Natural killer cell (primary cell): ENCODE results near the gene NAT16. TPM values are rescaled to one million over a fixed set of nuclear protein-coding genes. Genes with fewer than 3 reads are reported as not detected.

ENCODE experiments used
- ATAC-seq, 3 donors: fragments of 150-1000 bp in 2 of 3; fragments of 200-7000 bp in 1 of 3; cut with Tn5 transposase; 1 replicate in 1 of 3; 2 replicates in 2 of 3; pipeline ENCODE4 v1.10.0; 2021; ENCODE audit warnings: mild to moderate bottlenecking in 2 of 3, moderate library complexity in 2 of 3
- DNase-seq, 2 donors: peaks; one replicate each; pipeline versions ENCODE4 v3.0.0 to v3.0.0-alpha.2; 2013 to 2021; ENCODE audit warnings: mixed read lengths in 1 of 2
- H3K27ac ChIP-seq: one replicate; pipeline ENCODE4 v1.5.1; 2013; ENCODE audit warnings: mild to moderate bottlenecking, low read length
- H3K27me3 ChIP-seq: one replicate; pipeline ENCODE4 v1.6.1; 2013; ENCODE audit warnings: low read length; ENCODE audit not compliant: control insufficient read depth, insufficient read depth
- H3K36me3 ChIP-seq: one replicate; pipeline ENCODE4 v1.6.1; 2013; ENCODE audit warnings: low read length; ENCODE audit not compliant: control insufficient read depth, insufficient read depth
- H3K4me1 ChIP-seq: one replicate; pipeline ENCODE4 v1.6.1; 2013; ENCODE audit warnings: low read length; ENCODE audit not compliant: control insufficient read depth, insufficient read depth
- H3K4me3 ChIP-seq: one replicate; pipeline ENCODE4 v1.5.1; 2013; ENCODE audit warnings: low read length
- H3K9me3 ChIP-seq: one replicate; pipeline ENCODE4 v1.6.1; 2013; ENCODE audit warnings: low read length; ENCODE audit not compliant: control insufficient read depth, insufficient read depth
- H3K27ac Mint-ChIP-seq, 2 donors: one replicate each; pipeline ENCODE4 v1.8.0; 2022; ENCODE audit warnings: mild to moderate bottlenecking in 2 of 2, mixed read lengths in 2 of 2, moderate library complexity in 1 of 2
- H3K27me3 Mint-ChIP-seq, 2 donors: one replicate each; pipeline ENCODE4 v1.8.0; 2022; ENCODE audit warnings: low read depth in 2 of 2, mixed read lengths in 2 of 2
- H3K36me3 Mint-ChIP-seq: one replicate; pipeline ENCODE4 v1.8.0; 2022; ENCODE audit warnings: mixed read lengths
- H3K4me1 Mint-ChIP-seq, 2 donors: one replicate each; pipeline ENCODE4 v1.8.0; 2022; ENCODE audit warnings: mixed read lengths in 2 of 2
- H3K4me3 Mint-ChIP-seq: one replicate; pipeline ENCODE4 v1.8.0; 2022; ENCODE audit warnings: mild to moderate bottlenecking, moderate library complexity, mixed read lengths
- H3K9me3 Mint-ChIP-seq, 2 donors: one replicate each; pipeline ENCODE4 v1.8.0; 2022; ENCODE audit warnings: mixed read lengths in 2 of 2
- WGBS: methylation state at CpG from one replicate; pipeline ENCODE4 v1.1.7; 2013; ENCODE audit warnings: missing lambda C conversion rate; ENCODE audit not compliant: insufficient coverage; 5-methylcytosine and 5-hydroxymethylcytosine counted together
- intact Hi-C: fragments of 100-400 bp; cut with micrococcal nuclease; formaldehyde crosslinking; loops from one replicate; pipeline ENCODE4 v1.14.2; 2022
- total RNA-seq, 4 donors: library from RNA; stranded (reverse); fragments of 120-200 nt in 1 of 4; gene quantifications; one replicate each; pipeline versions ENCODE4 v1.2.3 to v1.2.4, GENCODE V29; 2013 to 2022
- TF ChIP-seq, protein P1 (sequence below): fragments of 200-600 bp; IDR thresholded peaks from one replicate; pipeline ENCODE4 v1.8.0; 2022; ENCODE audit warnings: antibody characterized with exemption

NAT16 gene
- total RNA-seq, 3 donors from 2014 or later (not counting 1 experiment from before 2014, with no cell fraction given) = not detected

DNA sequence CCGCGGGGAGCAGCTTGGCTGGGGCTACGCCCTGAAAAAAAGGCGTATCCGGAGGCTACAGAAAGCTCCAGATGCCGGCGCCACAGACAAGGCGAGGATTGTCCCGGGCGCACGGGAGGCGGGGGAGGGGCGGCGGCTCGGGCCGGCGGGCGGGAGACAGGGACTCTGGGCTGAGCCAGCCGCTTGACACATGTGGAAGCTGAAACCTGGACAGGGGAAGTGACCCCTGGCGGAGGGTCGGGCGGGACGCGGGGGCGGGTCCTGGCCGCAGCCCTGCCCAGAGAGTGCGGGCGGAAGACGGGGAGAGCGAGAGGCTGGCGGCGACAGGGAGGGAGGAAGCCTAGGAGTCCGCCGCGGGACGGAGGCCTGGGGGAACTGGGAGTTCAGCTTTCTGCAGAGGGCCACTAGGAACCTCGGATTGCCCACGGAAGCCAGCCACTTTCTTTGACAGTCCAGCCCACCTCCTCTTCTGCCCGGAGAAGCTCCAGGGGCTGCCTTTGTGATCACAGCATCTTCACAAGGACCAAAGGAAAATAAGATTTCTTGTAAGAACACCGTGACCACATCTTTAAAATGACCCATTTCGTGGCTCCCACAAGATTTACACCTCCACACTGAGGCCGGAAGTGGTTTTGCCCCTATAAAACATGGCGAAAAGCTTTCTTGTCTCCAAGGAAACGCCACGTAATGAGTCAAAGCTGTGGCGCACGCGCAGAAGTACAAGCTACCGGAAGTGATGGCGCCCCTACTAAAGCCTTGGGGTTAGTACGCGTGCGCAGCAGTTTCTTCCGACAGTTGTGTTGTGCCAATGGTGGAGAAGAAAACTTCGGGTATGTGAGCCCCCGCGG lies 37.5 kb upstream of the NAT16 start, which contains the start of the genes PLOD3 and ZNHIT1:
Gene PLOD3 (minus strand): TSS at position 194 of the 848 bp plus-strand sequence. CDS start 307 bp downstream, outside the sequence.
Gene ZNHIT1 (plus strand): TSS at position 778 of the 848 bp plus-strand sequence. CDS start 31 bp downstream, at position 809.
- under 1% methylated on average over 57 of the region's 57 CpGs for WGBS
- Histone ChIP-seq H3K4me1 (peaks cover 25% of the 10 kb centered on the region), H3K4me3 (peak within 1 kb of the TSS; percentile 81), H3K27me3 (no peaks in the 10 kb centered on the region), H3K9me3 (no peaks in the 10 kb centered on the region), H3K27ac (peak within 1 kb of the TSS; percentile 82), H3K36me3 (peaks cover 7% of the 10 kb centered on the region)
- H3K9me3 Mint-ChIP-seq = no peaks in the 10 kb centered on the region
- peak; percentile 76 to 84 (median 82) for ATAC-seq
- peak within 1 kb of the TSS; percentile 94 to 97 for H3K27ac Mint-ChIP-seq
- peak; percentile 94 to 100 for DNase-seq
- H3K4me1 Mint-ChIP-seq = peaks cover 39 to 57% of the 10 kb centered on the region in 2 donors
- peak within 1 kb of the TSS; percentile 96 for H3K4me3 Mint-ChIP-seq
- H3K27me3 Mint-ChIP-seq = no peaks in the 10 kb centered on the region
- no peaks in the 10 kb centered on the region for H3K36me3 Mint-ChIP-seq
- TF ChIP-seq, protein P1, sequence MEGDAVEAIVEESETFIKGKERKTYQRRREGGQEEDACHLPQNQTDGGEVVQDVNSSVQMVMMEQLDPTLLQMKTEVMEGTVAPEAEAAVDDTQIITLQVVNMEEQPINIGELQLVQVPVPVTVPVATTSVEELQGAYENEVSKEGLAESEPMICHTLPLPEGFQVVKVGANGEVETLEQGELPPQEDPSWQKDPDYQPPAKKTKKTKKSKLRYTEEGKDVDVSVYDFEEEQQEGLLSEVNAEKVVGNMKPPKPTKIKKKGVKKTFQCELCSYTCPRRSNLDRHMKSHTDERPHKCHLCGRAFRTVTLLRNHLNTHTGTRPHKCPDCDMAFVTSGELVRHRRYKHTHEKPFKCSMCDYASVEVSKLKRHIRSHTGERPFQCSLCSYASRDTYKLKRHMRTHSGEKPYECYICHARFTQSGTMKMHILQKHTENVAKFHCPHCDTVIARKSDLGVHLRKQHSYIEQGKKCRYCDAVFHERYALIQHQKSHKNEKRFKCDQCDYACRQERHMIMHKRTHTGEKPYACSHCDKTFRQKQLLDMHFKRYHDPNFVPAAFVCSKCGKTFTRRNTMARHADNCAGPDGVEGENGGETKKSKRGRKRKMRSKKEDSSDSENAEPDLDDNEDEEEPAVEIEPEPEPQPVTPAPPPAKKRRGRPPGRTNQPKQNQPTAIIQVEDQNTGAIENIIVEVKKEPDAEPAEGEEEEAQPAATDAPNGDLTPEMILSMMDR = no peak
- intact Hi-C loops = loop anchor here (1.0 kb wide), 1 partner anchor 27 kb away; no protein-coding TSS in a partner anchor

DNA sequence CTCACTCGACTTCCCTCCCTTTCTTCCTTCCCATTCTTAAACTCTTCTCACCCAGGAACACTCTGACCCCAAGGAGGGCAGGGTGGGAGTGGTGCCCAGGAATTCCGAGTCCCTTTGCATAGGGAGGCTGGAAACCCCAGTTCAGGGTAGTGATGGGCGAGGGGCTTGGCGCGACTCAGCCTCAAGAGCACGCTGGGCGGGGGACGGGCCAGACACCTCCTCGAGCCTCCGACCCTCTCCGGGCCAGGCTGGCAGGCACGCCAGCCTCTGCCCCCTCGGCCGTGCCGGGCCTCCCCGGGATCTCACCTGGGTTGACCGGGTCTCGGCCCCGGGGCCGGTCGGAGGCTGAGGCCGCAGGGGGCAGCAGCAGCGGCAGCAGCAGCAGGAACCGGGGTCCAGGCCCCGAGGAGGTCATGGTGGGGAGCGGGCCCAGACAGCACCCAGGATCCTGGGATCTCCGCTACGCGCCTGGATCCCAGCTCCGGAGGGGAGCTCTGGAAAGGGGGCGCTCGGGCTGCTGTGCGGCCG lies 36.8 kb upstream of the NAT16 start:
- peak; percentile 2 to 5 (median 3) for ATAC-seq
- Mint-ChIP-seq H3K4me3 (peak overlapping the region; percentile 96), H3K36me3 (no peaks in the 10 kb centered on the region), H3K4me1 (peaks cover 39 to 52% of the 10 kb centered on the region in 2 donors), H3K27me3 (no peaks in the 10 kb centered on the region), H3K27ac (peak overlapping the region; percentile 94 to 97), H3K9me3 (no peaks in the 10 kb centered on the region)
- H3K36me3 ChIP-seq = peaks cover 9% of the 10 kb centered on the region
- peak; percentile 21 to 23 for DNase-seq
- H3K27me3 ChIP-seq = no peaks in the 10 kb centered on the region
- TF ChIP-seq, protein P1 = no peak
- WGBS = 3% methylated on average over 34 of the region's 34 CpGs
- H3K4me1 ChIP-seq = peaks cover 25% of the 10 kb centered on the region
- H3K9me3 ChIP-seq = no peaks in the 10 kb centered on the region
- intact Hi-C loops = loop anchor here (1.0 kb wide), 1 partner anchor 27 kb away; no protein-coding TSS in a partner anchor
- H3K27ac ChIP-seq = peak overlapping the region; percentile 82
- peak overlapping the region; percentile 81 for H3K4me3 ChIP-seq

DNA sequence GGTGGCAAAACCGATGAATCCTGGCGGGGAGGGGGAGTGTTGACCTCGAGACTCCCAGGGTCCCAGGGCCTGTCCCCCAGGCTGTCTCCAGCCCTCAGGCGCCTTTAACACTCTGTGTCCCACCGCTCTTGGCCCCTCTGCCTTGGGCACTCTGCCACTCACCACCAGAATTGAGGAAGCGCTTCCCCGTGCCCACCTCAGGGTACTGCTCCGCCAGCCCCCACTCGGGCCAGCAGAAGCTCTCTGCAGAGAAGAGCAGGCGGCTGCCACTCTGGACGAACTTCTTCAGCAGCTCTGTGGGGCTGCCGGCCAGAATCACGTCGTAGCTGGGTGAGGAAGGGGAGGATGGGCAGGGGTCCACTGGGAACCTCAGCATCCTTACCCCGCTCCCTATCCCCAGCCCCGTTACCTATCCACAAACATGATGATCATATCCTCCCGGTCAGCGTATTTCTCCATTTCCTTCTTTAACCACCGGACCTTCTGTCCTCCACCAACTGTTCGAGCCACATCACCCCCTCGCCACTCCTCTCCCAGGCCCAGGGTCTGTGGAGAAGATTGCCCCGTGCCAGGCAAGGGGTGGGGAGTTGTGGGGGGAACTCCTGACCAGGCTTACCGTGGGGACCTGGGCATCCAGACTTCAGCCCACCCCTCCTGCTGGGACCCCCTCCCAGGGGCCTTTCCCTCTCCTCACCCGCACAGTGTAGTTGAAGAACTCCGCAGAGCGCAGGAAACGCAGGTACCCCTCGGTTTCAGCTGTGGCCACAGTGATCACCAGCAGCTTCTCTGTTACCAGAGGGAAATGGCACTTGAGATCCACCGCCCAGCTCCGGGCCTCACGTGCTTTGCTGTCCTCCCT lies 36.1 kb upstream of the NAT16 start:
- H3K36me3 Mint-ChIP-seq = no peaks in the 10 kb centered on the region
- Histone ChIP-seq H3K27ac (peak overlapping the region; percentile 82), H3K9me3 (no peaks in the 10 kb centered on the region), H3K27me3 (no peaks in the 10 kb centered on the region), H3K36me3 (peaks cover 15% of the 10 kb centered on the region), H3K4me1 (peaks cover 25% of the 10 kb centered on the region), H3K4me3 (peak overlapping the region; percentile 81)
- DNase-seq (peak; percentile 19 to 24), ATAC-seq (no peak)
- 66% methylated on average over 26 of the region's 31 CpGs for WGBS
- H3K9me3 Mint-ChIP-seq = no peaks in the 10 kb centered on the region
- intact Hi-C loops = no loop called here
- peak overlapping the region; percentile 94 to 97 for H3K27ac Mint-ChIP-seq
- peak overlapping the region; percentile 96 for H3K4me3 Mint-ChIP-seq
- peaks cover 34 to 45% of the 10 kb centered on the region in 2 donors for H3K4me1 Mint-ChIP-seq
- no peaks in the 10 kb centered on the region for H3K27me3 Mint-ChIP-seq
- TF ChIP-seq, protein P1 = no peak
